HEK293 (cell line): ENCODE measurements around the gene CEMP1.

Experiments
- CTCF ChIP-seq: fragments of 450-650 bp; formaldehyde crosslinking; IDR thresholded peaks from 2 replicates; pipeline ENCODE4 v1.5.1; 2016; ENCODE audit warnings: missing biosample characterization, missing genetic modification characterization
- GLI2 ChIP-seq: fragments of 450-650 bp; formaldehyde crosslinking; IDR thresholded peaks from 2 replicates; pipeline ENCODE4; 2017; ENCODE audit warnings: missing biosample characterization, missing genetic modification characterization, low read depth, borderline replicate concordance
- GLI4 ChIP-seq: fragments of 450-650 bp; formaldehyde crosslinking; IDR thresholded peaks from 2 replicates; pipeline ENCODE4 v1.5.1; 2016; ENCODE audit warnings: missing biosample characterization, missing genetic modification characterization
- KLF8 ChIP-seq: fragments of 450-650 bp; formaldehyde crosslinking; IDR thresholded peaks from 2 replicates; pipeline ENCODE4 v1.5.1; 2016; ENCODE audit warnings: missing biosample characterization, missing genetic modification characterization
- PRDM1 ChIP-seq: fragments of 450-650 bp; formaldehyde crosslinking; IDR thresholded peaks from 2 replicates; pipeline ENCODE4; 2016; ENCODE audit warnings: missing biosample characterization, missing genetic modification characterization
- RBAK ChIP-seq: fragments of 450-650 bp; formaldehyde crosslinking; IDR thresholded peaks from 2 replicates; pipeline ENCODE4 v1.5.1; 2016; ENCODE audit warnings: missing biosample characterization, missing genetic modification characterization
- SCRT1 ChIP-seq: fragments of 450-650 bp; formaldehyde crosslinking; IDR thresholded peaks from 2 replicates; pipeline ENCODE4 v1.5.1; 2016; ENCODE audit warnings: missing biosample characterization, missing genetic modification characterization, borderline replicate concordance
- WT1 ChIP-seq: fragments of 450-650 bp; formaldehyde crosslinking; IDR thresholded peaks from 2 replicates; pipeline ENCODE4 v1.5.1; 2016; ENCODE audit warnings: missing biosample characterization, missing genetic modification characterization
- ZBTB8A ChIP-seq: fragments of 450-650 bp; formaldehyde crosslinking; IDR thresholded peaks from 2 replicates; pipeline ENCODE4 v1.5.1; 2016; ENCODE audit warnings: missing biosample characterization, missing genetic modification characterization
- ZNF169 ChIP-seq: fragments of 450-650 bp; formaldehyde crosslinking; IDR thresholded peaks from 2 replicates; pipeline ENCODE4 v1.5.1; 2016; ENCODE audit warnings: missing biosample characterization, missing genetic modification characterization
- ZNF175 ChIP-seq: fragments of 450-650 bp; formaldehyde crosslinking; IDR thresholded peaks from 2 replicates; pipeline ENCODE4 v1.5.1; 2016; ENCODE audit warnings: missing biosample characterization, missing genetic modification characterization
- ZNF18 ChIP-seq: fragments of 450-650 bp; formaldehyde crosslinking; IDR thresholded peaks from 2 replicates; pipeline ENCODE4 v1.5.1; 2016; ENCODE audit warnings: missing biosample characterization, missing genetic modification characterization
- ZNF19 ChIP-seq: fragments of 450-650 bp; formaldehyde crosslinking; IDR thresholded peaks from 2 replicates; pipeline ENCODE4; 2016; ENCODE audit warnings: missing biosample characterization, missing genetic modification characterization, low read depth
- ZNF202 ChIP-seq: fragments of 450-650 bp; formaldehyde crosslinking; IDR thresholded peaks from 2 replicates; pipeline ENCODE4 v1.5.1; 2016; ENCODE audit warnings: missing biosample characterization, missing genetic modification characterization, borderline replicate concordance
- ZNF239 ChIP-seq: fragments of 450-650 bp; formaldehyde crosslinking; IDR thresholded peaks from 2 replicates; pipeline ENCODE4 v1.5.1; 2016; ENCODE audit warnings: missing biosample characterization, missing genetic modification characterization
- ZNF266 ChIP-seq: fragments of 450-650 bp; formaldehyde crosslinking; IDR thresholded peaks from 2 replicates; pipeline ENCODE4 v1.5.1; 2016; ENCODE audit warnings: missing biosample characterization, missing genetic modification characterization, low read depth
- ZNF280D ChIP-seq: fragments of 450-650 bp; formaldehyde crosslinking; IDR thresholded peaks from 2 replicates; pipeline ENCODE4 v1.5.1; 2016; ENCODE audit warnings: missing biosample characterization, missing genetic modification characterization
- ZNF37A ChIP-seq: fragments of 450-650 bp; IDR thresholded peaks from 2 replicates; pipeline ENCODE4 v1.5.1; 2018; ENCODE audit warnings: missing biosample characterization, missing genetic modification characterization
- ZNF449 ChIP-seq: fragments of 450-650 bp; formaldehyde crosslinking; IDR thresholded peaks from 2 replicates; pipeline ENCODE4 v1.5.1; 2017; ENCODE audit warnings: missing biosample characterization, mild to moderate bottlenecking, missing genetic modification characterization, moderate library complexity
- ZNF488 ChIP-seq: fragments of 450-650 bp; formaldehyde crosslinking; IDR thresholded peaks from 2 replicates; pipeline ENCODE4 v1.5.1; 2016; ENCODE audit warnings: missing biosample characterization, missing genetic modification characterization
- ZNF513 ChIP-seq: fragments of 450-650 bp; IDR thresholded peaks from 2 replicates; pipeline ENCODE4 v1.5.1; 2018; ENCODE audit warnings: missing biosample characterization, missing genetic modification characterization
- ZNF514 ChIP-seq: fragments of 450-650 bp; formaldehyde crosslinking; IDR thresholded peaks from 2 replicates; pipeline ENCODE4 v1.5.1; 2016; ENCODE audit warnings: missing biosample characterization, missing genetic modification characterization
- ZNF530 ChIP-seq: fragments of 450-650 bp; formaldehyde crosslinking; IDR thresholded peaks from 2 replicates; pipeline ENCODE4 v1.5.1; 2016; ENCODE audit warnings: low read depth, missing biosample characterization, missing genetic modification characterization
- ZNF558 ChIP-seq: fragments of 450-650 bp; formaldehyde crosslinking; IDR thresholded peaks from 2 replicates; pipeline ENCODE4 v1.5.1; 2016; ENCODE audit warnings: missing biosample characterization, missing genetic modification characterization
- ZNF610 ChIP-seq: fragments of 450-650 bp; formaldehyde crosslinking; IDR thresholded peaks from 2 replicates; pipeline ENCODE4 v1.5.1; 2016; ENCODE audit warnings: missing biosample characterization, missing genetic modification characterization, borderline replicate concordance
- ZNF654 ChIP-seq: fragments of 450-650 bp; formaldehyde crosslinking; IDR thresholded peaks from 2 replicates; pipeline ENCODE4 v1.5.1; 2016; ENCODE audit warnings: low read depth, missing biosample characterization, missing genetic modification characterization
- ZNF677 ChIP-seq: fragments of 450-650 bp; IDR thresholded peaks from 2 replicates; pipeline ENCODE4 v1.5.0; 2018; ENCODE audit warnings: missing biosample characterization, mild to moderate bottlenecking, missing genetic modification characterization, moderate library complexity
- ZNF747 ChIP-seq: fragments of 450-650 bp; formaldehyde crosslinking; IDR thresholded peaks from 2 replicates; pipeline ENCODE4 v1.5.1; 2016; ENCODE audit warnings: missing biosample characterization, missing genetic modification characterization
- ZNF76 ChIP-seq: fragments of 450-650 bp; formaldehyde crosslinking; IDR thresholded peaks from 2 replicates; pipeline ENCODE4; 2016; ENCODE audit warnings: low read depth, missing biosample characterization, missing genetic modification characterization, borderline replicate concordance
- ZSCAN16 ChIP-seq: fragments of 450-650 bp; formaldehyde crosslinking; IDR thresholded peaks from 2 replicates; pipeline ENCODE4 v1.5.1; 2016; ENCODE audit warnings: missing biosample characterization, missing genetic modification characterization

The CEMP1 gene

GRCh38 chr16:2520097-2520783, 11.0 kb downstream of the CEMP1 start, which contains the start of gene AMDHD2 (continued):
- TF ChIP-seq ZNF266 (tag by site-specific recombination) (no peak), ZNF37A (tag by site-specific recombination) (no peak), CTCF (tag by site-specific recombination) (no peak), ZNF18 (tag by site-specific recombination) (no peak), ZNF654 (tag by site-specific recombination) (no peak), ZNF513 (tag by site-specific recombination) (no peak), ZNF19 (tag by site-specific recombination) (no peak), ZNF488 (tag by site-specific recombination) (no peak), GLI2 (tag by site-specific recombination) (no peak), ZBTB8A (tag by site-specific recombination) (peak; percentile 67), ZNF239 (no peak), ZNF76 (tag by site-specific recombination) (peak; percentile 18; the same call in 1 of the 2 replicates), GLI4 (tag by site-specific recombination) (no peak), ZNF169 (tag by site-specific recombination) (no peak), ZNF747 (tag by site-specific recombination) (no peak), ZNF610 (tag by site-specific recombination) (no peak), SCRT1 (tag by site-specific recombination) (no peak), ZNF558 (no peak), PRDM1 (tag by site-specific recombination) (no peak), RBAK (tag by site-specific recombination) (no peak), WT1 (tag by site-specific recombination) (no peak), ZNF280D (tag by site-specific recombination) (no peak), ZNF514 (tag by site-specific recombination) (no peak), ZNF530 (tag by site-specific recombination) (no peak), ZSCAN16 (tag by site-specific recombination) (no peak), ZNF449 (no peak), KLF8 (tag by site-specific recombination) (no peak), ZNF677 (no peak), ZNF202 (tag by site-specific recombination) (no peak), ZNF175 (tag by site-specific recombination) (no peak)
